GM20431 (cell line): ENCODE measurements around the gene VSTM4.

Experiments
- in situ Hi-C: fragments of 300-500 bp; cut with MseI, MboI; formaldehyde crosslinking; loops from one replicate; pipeline ENCODE4 v1.15.0; 2020; ENCODE audit warnings: low sequenced_read_pairs; ENCODE audit not compliant: unreplicated experiment

Gene VSTM4

DNA sequence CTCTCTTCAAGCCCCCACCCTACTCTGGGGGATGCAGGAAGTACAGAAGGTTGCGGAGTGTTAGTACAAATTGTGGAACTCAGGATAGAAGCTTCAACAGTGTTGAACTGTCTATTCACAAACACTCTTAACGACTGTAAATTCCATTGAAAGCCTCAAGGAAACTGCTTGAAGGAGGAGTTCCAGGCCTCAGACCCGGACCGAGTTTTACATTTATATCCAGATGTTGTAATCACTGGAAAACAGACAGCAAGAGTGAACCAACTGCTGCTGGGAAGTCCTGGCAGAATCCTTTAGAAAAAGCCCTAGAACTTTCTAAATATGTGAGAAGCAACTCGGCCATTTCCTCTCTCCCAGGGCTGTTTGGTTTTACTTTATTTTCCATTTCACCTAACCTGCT is 91.6 kb downstream of the VSTM4 start:
- in situ Hi-C loops, result no loop called here

DNA sequence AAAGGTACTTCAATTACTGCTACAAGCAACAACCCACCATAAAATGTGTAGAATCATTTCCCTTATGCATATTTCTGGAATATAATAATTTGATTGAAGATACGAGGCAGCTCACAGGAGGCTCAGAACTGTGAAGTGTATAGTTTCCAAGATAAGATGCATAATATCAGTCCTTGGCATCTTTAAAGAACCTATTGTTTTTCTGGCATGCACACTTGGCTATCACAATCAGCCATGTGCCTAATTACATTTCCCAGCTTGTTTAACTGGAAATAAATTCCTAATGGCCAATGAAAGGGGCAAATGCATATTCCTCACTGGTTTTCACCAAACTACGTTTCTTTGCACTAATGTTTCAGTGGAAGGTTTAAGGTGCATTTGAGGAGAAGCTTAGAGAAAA is 92.3 kb downstream of the VSTM4 start:
- in situ Hi-C loops, result no loop called here

DNA sequence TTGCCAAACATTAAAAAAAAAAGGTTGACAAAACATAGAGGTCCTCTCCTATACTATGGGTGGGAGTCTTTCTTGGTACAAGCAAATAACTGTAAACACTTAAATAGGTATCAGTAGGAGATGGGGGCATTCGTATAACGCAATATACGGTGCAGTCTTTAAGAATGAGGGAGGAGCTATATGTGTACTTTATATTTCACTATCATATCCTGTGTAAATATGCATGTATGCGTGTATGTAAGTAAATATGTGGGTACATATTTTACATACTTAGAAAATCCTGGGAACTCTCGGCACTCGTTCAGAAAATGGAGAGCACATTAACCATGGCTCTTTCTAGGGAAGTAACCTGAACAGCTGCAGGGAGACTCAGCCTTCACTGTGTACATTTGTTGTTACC is 93.6 kb downstream of the VSTM4 start:
- in situ Hi-C loops, result no loop called here

DNA sequence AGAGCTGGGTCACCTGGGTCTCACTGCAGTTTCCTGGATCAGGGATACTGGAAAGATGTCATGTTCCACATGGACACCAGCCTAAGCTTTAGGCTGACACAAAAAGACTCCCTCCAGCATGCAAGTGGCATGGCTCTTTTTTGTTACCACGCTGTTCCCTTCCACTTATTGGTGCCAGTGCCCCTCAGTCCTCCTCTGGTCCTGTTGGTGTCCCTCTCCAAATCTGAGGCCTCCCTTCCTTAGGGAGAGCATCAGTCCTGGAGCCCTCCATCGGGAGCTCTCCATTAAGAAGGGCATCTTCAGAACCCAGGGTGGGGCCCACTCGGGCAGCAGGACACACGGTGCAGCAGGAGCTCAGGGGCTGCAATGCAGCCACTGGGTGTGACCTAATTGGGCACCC is 99.6 kb downstream of the VSTM4 start:
- in situ Hi-C loops, result no loop called here

DNA sequence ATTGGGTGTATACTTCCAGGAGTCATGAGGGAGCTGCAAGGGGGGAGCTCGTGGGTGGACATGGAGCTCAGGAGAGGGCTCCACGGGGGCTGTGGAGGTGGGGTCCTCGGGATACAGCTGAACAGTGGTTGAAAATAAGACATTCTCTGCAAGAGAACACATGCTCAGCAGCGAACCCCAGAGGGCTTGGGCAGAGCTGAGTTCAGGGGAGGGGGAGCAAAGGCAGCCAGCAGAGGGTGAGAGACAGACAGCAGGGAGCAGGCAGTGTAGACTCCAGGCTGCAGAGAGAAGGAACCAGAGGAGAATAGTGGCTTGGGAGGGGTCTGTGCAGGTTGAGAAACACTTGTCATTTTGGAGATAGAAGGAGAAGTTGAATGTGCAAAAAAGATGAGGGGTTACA is 102.7 kb downstream of the VSTM4 start:
- in situ Hi-C loops, result no loop called here

DNA sequence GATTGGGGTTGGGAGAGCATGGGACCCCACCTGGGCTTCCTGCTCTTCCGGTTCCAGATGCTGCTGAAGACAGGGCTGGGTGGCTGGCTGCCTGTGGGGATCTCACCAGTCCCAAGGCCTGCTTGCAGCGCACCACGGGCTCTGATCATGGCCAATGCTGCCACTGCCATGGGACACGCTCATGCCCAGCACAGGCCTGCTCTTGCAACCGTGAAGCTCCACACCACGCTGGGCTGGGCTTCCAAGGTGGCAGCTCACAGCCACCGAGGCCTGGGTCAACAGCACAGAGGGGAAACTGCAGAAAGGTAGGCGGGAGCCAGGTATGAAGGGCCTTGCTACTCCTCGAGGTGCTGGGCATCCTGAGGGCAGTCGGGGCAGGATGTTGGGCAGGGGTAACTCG is 103.6 kb downstream of the VSTM4 start:
- in situ Hi-C loops, result no loop called here

DNA sequence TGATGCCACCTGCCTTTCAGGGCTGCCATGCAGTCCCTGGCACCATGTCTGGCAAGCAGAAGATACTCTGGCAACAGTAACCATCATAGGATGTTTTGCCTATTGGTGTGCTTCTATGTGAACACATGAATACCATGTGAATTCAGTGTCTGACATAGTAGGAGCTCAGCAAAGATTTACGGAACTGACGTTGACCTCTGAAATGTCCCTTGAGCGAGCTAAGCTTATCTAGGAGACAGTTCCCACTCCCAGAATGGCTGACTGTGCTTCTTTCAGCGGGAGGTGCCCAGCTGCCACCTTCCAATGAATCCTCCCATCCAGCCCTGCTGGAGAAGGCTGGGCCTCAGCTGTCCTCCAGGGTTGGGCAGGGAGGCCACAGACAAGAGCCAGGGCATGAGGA is 104.5 kb downstream of the VSTM4 start:
- in situ Hi-C loops, result no loop called here

DNA sequence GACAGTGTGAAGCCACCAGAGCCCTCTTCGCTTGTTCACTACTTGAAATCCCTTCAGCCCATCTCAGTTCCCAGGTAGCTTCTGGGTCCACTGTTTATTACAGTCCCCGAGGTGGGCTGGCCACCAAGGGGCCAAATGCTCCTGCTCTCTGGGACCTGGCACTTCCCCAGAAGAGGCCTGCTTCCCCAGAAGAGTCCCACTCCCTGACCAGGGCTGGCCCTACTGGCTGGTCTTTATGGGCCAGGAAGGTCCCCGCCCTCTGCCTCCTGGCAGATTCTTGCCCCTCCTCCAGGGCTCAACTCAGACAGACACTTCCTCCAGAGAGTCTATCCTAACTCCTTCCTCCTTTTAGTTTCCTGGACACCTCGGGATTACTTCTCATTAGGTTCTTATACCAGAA is 105.0 kb downstream of the VSTM4 start:
- in situ Hi-C loops, result no loop called here

DNA sequence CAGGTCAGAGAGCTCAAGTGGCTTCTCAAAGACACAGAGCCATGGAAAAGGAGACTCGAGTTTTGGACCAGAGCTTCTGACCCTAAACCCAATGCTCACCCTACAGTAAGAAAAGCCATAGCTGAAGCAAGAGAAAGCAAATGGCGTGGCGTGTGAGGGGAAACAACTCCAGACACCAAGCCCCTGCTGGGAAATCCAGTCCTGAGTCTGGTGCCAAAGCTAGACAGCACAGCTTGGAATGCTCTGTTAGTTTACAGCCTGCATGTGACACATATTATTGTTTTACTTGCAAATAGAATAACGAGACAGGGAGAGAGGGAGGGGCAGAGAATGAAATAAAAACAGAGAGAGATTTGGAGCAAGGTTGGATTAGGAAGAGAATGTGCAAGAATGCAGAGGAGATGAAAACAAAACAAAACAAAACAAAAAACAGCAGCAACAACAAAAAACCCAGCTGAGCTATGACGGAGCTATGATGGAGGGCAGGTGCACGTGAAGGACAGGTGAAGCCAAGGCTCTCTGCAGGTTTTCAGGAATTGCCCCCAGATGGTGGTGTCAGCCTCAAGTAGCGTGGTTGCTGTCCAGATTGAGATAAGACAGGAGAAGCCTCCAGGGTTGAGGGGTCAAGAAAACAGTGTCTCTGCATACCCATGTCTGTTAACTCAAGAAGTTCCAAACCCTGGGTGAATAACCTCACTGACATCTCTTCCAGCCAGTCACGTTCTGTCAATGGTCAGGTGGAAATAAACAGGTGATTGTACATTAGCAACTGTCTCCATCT is 105.9 kb downstream of the VSTM4 start:
- in situ Hi-C loops, result no loop called here

DNA sequence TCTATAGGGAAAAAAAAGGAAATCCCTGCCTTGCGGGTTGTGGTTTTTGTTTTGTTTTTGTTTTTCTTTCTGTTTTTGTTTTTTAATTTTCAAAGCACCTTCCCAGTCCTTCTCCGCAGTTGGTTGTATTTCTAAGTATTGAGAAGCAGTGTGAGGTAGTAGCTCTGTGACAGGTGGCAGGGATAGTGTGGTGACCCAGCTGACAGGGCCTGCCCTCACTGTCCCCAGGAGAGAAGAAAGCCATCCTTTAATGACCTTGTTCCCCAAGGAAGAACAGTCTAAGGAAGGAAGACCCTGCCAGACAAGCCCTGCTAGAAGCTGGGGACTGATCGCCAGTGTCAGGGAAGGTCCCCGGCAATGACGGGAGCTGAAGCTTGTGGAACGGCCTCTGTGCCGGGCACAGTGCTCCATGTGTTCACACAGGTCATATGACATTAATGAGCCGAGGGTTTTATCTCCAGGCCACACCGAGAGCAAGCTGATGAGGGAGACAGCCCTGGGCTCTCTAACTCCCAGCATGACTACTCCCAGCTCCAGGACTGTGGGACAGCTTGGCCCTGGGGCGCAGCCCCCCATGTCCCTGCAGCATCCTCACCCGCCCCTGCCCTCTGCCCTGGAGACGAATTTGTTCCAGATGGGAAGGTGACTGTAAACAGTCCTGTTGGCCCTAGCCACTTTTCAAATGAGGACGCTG is 106.7 kb downstream of the VSTM4 start:
- in situ Hi-C loops, result no loop called here

DNA sequence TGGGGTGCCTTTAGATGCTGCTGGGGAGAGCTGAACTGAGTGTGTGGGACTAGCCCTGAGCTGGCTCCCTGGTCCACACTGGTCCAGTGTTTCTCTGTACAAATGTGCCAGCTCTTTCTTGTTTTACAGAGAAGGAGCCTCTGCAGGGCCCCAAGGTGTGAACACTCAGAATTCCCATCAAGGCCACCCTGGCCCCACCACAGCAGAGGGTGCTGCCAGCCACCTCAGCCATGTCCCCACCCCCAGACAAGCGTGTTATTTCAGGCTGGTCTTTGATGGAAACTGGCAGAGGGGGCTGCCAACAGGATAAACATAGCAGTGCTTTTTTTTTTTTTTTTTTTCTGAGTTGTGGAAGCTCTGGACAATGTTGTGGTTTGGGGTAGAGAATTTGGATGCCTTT is 107.2 kb downstream of the VSTM4 start:
- in situ Hi-C loops, result no loop called here

DNA sequence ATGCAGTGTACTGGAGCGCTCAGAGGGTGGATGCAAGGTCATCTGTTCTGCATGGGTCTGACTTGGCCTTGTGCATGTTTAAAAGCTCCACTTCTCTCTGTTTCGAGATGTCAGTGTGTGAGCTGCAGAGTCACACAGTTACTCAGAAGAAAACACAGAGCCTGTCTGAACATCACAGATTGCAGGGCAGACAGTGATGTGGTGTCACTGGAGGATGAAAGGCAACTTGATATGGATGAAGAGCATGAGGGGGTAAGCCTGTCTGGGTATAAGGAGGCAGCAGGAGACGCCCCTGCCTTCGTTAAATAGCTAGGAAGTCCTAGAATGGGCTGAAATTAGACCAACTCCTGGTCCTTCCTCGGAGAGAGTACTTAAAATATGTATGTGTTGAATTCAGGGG is 108.2 kb downstream of the VSTM4 start:
- in situ Hi-C loops, result no loop called here

DNA sequence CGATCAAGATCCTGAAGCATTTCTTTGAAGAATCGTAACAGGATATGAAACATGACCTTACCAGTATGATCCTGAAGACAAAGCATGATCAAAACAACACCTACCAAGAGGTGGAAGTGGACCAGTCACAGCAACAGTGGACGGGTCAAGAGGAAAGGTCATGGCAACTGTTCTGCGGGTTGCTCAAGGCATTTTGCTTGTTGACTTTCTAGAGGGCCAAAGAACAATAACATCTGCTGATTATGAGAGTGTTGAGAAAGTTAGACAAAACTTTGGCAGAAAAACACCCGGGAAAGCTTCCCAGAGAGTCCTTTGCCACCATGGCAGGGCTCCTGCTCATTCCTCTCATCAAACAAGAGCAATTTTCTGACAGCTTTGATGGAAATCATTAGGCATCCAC is 110.1 kb downstream of the VSTM4 start:
- in situ Hi-C loops, result no loop called here

DNA sequence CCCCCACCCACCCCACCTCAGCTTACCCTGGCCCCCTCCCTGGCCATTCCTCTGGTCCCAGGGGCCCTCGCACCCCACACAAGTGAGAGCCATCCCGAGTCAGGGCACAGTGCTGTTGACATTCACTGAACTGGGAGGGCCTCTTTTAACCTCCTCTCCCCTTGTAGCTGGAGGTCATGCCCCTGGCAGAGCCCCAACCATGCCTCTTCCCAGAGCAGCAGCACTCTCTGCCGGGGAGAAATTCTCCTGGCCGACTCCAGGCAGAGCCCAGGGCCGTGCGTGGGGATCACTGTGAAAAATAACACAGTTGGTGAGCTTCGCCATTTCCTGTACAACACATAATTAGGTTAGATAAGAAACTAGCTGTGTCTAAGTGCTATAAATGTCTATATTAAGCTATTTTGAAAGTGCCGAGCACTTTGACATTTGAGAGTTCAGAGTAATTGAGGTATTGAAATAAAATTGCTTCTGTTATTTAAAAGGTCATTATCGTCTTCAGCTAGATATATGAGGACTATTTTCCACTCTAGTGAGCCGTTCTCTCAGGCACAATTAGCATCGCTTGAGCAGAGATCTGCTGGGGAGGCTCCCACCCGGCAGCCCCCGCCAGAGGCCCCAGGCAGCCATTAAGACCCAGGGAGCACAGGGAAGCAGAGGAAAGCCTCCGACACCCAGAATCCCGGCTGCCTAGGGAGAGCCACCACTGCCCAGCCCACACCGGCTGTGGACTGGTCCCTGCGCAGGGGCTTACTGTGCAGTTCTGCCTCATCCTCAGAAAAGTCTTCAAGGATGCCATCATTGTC is 113.3 kb downstream of the VSTM4 start:
- in situ Hi-C loops, result no loop called here

DNA sequence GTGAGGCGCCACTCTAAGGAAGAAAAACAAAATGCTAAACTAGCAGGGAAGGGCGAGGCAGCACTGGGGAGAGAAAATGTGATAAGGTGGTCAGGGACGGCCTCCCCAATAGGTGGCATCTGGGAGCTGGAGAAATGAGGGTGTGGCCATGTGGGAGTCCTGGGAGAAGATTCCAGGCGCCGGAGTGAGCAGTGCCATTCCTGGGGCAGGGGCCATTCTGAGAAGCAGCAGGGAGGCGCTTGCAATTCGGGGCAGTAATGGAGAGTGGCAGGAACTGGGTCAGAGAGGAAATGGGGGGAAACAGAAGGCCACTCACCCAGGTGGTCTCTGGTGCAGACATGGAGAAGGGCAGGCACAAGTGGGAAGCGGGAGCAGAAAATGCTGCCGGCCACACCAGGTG is 113.9 kb downstream of the VSTM4 start:
- in situ Hi-C loops, result no loop called here

DNA sequence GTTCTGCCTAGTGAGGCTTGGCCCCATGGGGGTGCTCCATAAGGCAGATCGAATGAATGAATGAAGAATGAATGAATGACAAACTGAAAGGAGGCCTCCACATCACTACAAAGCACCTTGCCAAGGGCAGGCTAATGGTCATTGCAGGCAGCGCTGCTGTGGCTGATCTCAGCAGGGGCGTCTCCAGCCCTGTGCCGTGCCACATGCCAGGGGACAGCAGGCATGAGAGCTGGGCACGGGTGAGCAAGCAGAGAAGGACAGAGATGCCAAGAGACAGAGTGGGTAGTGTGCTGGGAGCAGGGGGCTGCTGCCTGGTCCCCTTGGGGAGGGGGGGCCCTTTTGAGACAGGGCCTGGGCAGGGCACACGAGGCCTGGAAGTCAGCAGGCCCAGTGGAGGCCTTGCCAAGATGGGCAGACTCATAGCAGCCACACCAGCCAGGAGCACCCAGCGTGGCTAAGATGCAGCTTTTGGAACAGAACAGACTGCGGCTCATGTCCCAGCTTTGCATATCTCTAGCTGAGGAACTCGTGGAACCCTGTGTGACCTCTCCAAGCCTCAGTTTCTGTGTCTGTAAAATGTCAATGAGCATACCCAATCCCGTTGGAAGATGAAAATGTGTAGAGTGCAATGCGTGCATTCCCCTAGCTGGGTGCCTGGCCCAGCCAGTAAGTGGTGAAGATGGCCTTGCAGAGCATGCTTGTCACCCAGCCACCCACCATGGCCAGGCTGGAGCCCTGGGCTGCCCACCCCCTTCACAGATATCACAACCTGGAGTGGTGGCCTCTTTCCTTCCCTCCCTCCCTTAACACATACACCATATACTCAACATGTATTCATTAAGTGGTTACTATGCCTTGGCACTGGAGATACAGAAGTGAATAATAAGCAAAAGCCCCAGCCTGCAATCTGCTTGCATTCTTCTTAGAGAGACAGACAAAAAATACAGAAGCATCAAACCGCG is 114.6 kb downstream of the VSTM4 start:
- in situ Hi-C loops, result no loop called here

DNA sequence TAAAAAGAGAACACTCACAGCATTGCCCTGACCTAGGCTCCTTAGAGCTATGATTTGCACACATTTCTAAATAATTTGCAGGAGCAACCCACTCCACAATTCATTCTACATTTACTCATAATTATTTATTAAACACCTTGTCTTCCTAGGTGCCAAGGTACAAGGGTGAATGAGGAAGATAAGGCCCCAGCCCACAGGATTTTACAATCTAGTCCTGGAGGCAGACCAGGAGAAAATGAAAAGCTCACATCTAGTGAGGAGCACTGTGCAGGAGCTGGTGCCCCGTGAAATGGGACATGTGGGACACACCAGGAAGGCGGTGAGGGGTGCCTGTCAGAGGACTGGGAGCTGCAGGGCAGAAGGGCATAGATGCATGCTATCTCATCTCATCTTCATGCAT is 116.0 kb downstream of the VSTM4 start:
- in situ Hi-C loops, result loop anchor here (25.0 kb wide), 1 partner anchor 163 kb away; no protein-coding TSS in a partner anchor

DNA sequence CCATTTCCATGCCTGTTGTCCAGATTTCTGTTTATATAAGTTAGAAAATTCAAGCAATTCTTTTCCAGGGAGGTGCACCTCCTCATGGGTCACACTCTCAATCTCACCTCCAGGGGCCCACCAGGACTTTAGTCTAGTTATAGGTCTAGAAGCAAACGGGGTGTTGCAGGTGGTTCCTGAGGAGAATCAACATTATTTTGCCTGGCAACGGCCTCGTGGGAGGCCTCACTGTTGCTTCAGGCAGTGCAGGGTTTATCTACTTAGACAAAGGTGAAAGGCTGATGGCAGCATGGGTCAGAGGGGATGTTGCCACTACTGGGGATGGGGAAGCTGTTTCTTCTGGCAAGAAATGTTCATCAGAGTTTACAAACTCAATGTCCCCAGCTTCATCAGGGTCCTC is 119.0 kb downstream of the VSTM4 start:
- in situ Hi-C loops, result loop anchor here (25.0 kb wide), 1 partner anchor 166 kb away; no protein-coding TSS in a partner anchor

DNA sequence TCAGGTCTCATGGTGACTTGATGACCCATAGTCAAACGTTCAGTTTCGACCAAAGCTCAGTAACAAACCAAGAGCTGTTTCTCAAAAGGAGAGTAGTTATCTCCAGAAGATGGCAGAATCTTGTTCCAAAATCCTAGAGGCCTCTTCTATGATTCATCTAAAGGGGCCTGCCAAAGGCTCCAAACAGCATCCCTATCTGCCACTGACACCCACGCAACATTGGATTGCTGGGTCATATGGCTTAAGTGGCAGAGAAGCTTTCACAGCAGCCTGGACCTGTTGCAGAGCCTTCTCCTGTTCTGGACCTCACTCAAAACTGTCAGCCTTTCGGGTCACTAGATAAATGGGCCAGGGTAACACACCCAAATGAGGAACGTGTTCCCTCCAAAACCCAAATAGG is 121.7 kb downstream of the VSTM4 start:
- in situ Hi-C loops, result loop anchor here (25.0 kb wide), 1 partner anchor 169 kb away; no protein-coding TSS in a partner anchor

DNA sequence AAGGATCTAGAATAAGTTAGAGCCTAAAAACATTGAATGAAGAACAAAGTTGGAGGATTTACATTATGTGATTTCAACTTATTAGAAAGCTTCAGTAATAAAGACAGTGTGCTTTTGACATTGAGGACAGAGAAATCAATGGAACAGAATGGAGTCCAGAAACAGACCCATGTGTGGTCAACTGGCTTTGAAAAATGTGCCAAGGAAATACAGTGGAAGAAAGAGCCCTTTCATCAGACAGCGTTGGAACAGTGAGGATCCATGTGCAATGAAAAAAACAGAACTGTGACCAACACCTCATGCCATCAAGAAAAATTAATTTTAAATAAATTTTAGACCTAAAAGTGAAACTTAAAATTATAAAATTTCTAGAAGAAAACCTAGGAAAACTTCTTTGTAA is 125.1 kb downstream of the VSTM4 start:
- in situ Hi-C loops, result loop anchor here (25.0 kb wide), 1 partner anchor 172 kb away; no protein-coding TSS in a partner anchor
